Measurements from ENCODE around the gene DHCR24. TPM values are rescaled to one million over a fixed set of nuclear protein-coding genes. Genes with fewer than 3 reads are reported as not detected.

DHCR24 gene
- total RNA-seq, 1 donor from 2014 or later: 141 TPM

DNA sequence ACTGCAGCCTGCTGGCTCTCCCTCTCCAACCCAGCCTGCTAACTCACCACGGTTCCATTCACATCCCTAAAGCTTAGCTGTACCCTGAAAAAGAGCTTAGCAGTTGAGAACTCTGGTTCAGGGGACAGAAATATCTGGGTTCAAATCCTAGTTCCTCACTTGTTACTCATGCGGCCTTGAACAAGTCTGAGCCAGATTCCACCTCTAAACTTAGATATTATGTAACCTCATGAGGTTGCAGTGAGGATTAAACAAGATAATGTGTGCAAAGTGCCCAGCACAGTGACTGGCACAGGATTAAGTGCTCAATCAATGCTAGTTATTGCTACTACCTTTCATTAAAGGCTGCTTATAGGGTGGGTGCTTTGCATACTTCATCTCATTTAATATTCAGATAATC is 41.3 kb upstream of the DHCR24 start:
- Histone ChIP-seq H3K27me3 (no peaks in the 10 kb centered on the region), H3K4me3 (no peak overlapping the region), H3K27ac (no peak overlapping the region), H3K9me3 (no peaks in the 10 kb centered on the region), H3K36me3 (no peaks in the 10 kb centered on the region), H3K4me1 (peaks cover 27% of the 10 kb centered on the region)
- intact Hi-C loops (cut with DNase I): no loop called here
- no peak for TF ChIP-seq CTCF (IDR thresholded peaks at IDR 0.05)
- TF ChIP-seq POLR2AphosphoS5 (IDR thresholded peaks at IDR 0.05; ENCODE audit: insufficient read depth in 1 of 2, low read depth in 1 of 2): peak in 1 of 2 donors; percentile 58
- DNase-seq (ENCODE audit: extremely low spot score in 2 of 2): no peak

- H3K27ac ChIP-seq: peak overlapping the region; percentile 16
- H3K36me3 ChIP-seq: no peaks in the 10 kb centered on the region
- intact Hi-C loops (cut with DNase I): no loop called here
- peaks cover 27% of the 10 kb centered on the region for H3K4me1 ChIP-seq
- TF ChIP-seq POLR2AphosphoS5 (IDR thresholded peaks at IDR 0.05; ENCODE audit: insufficient read depth in 1 of 2, low read depth in 1 of 2) (peak in 1 of 2 donors; percentile 65), POLR2A (IDR thresholded peaks at IDR 0.05) (no peak)
- H3K4me3 ChIP-seq: no peak overlapping the region
- no peaks in the 10 kb centered on the region for H3K27me3 ChIP-seq
- no peaks in the 10 kb centered on the region for H3K9me3 ChIP-seq
- DNase-seq (ENCODE audit: extremely low spot score in 2 of 2): no peak
These were observed 40.7 kb upstream of the DHCR24 start for GRCh38 chr1:54927472-54928240.

DNA sequence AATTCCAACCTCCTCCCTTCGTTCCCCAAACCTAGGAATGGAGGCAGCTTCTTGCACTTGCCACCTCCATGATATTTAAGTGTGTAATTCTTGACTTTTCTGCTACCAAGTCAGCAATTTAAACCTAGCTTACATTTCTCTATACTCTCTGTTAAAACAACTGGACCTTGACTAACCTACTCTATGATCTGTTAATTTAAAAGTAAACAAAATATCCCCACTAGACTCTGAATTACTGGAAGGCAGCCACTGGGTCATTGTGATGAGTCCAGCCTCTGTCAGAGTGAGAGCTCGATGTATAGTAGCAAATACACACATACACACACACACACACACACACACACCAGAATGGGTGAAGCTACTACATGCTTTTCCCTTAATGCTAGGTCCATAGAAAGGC is 40.0 kb upstream of the DHCR24 start:
- Histone ChIP-seq H3K4me3 (no peak overlapping the region), H3K27ac (peak overlapping the region; percentile 16), H3K9me3 (no peaks in the 10 kb centered on the region), H3K4me1 (peaks cover 27% of the 10 kb centered on the region), H3K27me3 (no peaks in the 10 kb centered on the region), H3K36me3 (no peaks in the 10 kb centered on the region)
- TF ChIP-seq CTCF (IDR thresholded peaks at IDR 0.05): no peak
- no peak for TF ChIP-seq POLR2A (IDR thresholded peaks at IDR 0.05)
- no peak for TF ChIP-seq POLR2AphosphoS5 (IDR thresholded peaks at IDR 0.05; ENCODE audit: insufficient read depth in 1 of 2, low read depth in 1 of 2)
- no peak for DNase-seq (ENCODE audit: extremely low spot score in 2 of 2)
- intact Hi-C loops (cut with DNase I): no loop called here

DNA sequence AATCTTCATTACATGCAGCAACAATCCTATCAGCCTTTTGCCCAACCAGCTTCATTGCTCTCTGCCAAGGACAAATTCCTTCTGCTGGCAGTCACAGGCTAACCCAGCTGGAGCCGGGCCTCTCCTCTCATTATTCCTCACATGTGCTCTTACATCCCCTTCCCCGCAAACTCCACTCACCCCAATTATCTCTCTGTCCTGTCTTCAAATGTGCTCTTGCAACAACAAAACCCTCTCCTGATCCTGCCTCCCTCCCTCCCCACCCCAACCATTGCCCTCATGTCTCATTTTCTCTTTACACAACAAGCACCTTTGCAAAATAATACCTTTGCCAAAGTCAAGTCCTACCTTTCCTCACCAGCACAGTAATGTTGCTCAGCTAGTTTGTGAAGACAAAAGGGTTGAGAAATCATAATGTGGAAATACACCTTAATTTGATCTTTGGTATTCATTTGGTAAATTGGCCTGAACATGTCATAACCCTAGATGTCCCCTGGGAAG is 36.0 kb upstream of the DHCR24 start:
- intact Hi-C loops (cut with DNase I): no loop called here
- TF ChIP-seq CTCF (IDR thresholded peaks at IDR 0.05) (no peak), POLR2AphosphoS5 (IDR thresholded peaks at IDR 0.05; ENCODE audit: insufficient read depth in 1 of 2, low read depth in 1 of 2) (peak in 1 of 2 donors; percentile 55), POLR2A (IDR thresholded peaks at IDR 0.05) (no peak)
- Histone ChIP-seq H3K36me3 (no peaks in the 10 kb centered on the region), H3K27me3 (no peaks in the 10 kb centered on the region), H3K9me3 (no peaks in the 10 kb centered on the region), H3K4me3 (no peak overlapping the region), H3K27ac (no peak overlapping the region), H3K4me1 (peaks cover 21% of the 10 kb centered on the region)
- DNase-seq (ENCODE audit: extremely low spot score in 2 of 2): no peak

DNA sequence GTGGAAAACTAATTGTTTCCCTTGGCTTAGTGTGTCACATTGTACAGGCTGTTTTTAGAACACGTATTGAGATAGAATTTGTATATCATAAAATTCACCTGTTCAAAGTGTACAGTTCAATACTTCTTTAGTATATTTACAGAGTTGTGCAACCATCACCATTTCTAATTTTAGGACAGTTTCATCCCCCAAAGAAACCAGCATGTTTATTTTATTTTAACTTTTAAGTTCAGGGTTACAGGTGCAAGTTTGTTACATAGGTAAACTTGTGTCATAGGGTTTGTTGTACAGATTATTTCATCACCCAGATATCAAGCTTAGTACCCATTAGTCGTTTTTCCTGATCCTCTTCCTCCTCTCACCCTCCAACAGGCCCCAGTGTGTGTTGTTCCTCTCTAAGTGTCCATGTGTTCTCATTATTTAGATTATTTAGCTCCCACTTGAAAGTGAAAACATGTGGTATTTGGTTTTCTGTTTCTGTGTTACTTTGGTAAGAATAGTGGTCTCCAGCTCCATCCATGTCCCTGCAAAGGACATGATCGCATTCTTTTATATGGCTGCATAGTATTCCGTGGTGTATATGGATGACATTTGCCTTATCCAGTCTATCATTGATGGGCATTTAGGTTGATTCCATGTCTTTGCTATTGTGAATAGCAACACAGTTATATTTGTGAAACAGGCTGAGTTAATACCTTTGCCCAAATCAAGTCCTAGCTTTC is 35.2 kb upstream of the DHCR24 start:
- Histone ChIP-seq H3K4me1 (peaks cover 15% of the 10 kb centered on the region), H3K27ac (no peak overlapping the region), H3K36me3 (no peaks in the 10 kb centered on the region), H3K4me3 (no peak overlapping the region), H3K9me3 (no peaks in the 10 kb centered on the region), H3K27me3 (no peaks in the 10 kb centered on the region)
- intact Hi-C loops (cut with DNase I): no loop called here
- no peak for DNase-seq (ENCODE audit: extremely low spot score in 2 of 2)
- TF ChIP-seq POLR2AphosphoS5 (IDR thresholded peaks at IDR 0.05; ENCODE audit: insufficient read depth in 1 of 2, low read depth in 1 of 2) (no peak), CTCF (IDR thresholded peaks at IDR 0.05) (no peak), POLR2A (IDR thresholded peaks at IDR 0.05) (no peak)

Data from vagina (tissue), 2 donors.